ENCODE data around the gene ZNF766.
A peak's percentile ranks its signal among the peaks of the same experiment; 100 is the strongest.
"Not testable (repeated sequence)": the region's sequence is repeated elsewhere in the genome, so short reads cannot be mapped to it uniquely, and the experiment has no call there.

ZNF766 gene

GRCh38 chr19:52269338-52270261, at the start of gene ZNF766:
Gene ZNF766 (plus strand): TSS chr19:52269587. CDS start chr19:52269614, 27 bp downstream.
- DNase-seq: peak; percentile 92 to 97 (median 95)

- DNase-seq: no peak
Measured at GRCh38 chr19:52219611-52220010, 49.8 kb upstream of the ZNF766 start.

DNA sequence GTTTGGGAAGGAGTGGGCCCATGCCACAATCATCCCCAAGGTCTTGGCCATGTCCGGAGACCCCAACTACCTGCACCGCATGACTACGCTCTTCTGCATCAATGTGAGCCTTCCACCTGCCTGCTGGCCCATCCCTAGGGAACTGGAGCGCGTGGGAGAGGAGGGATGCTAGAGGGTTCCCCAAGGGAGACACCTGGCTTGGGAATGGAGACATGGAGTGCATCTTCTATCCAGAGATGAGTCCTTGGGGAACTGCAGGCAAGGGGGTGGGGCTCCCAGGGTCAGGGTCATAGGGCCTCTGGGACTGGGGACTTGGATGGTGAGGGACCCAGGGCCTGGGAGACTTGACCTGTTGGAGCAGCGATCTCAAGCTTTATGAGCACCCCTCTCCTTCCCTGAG, 48.4 kb upstream of the ZNF766 start:
- DNase-seq: no peak

DNA sequence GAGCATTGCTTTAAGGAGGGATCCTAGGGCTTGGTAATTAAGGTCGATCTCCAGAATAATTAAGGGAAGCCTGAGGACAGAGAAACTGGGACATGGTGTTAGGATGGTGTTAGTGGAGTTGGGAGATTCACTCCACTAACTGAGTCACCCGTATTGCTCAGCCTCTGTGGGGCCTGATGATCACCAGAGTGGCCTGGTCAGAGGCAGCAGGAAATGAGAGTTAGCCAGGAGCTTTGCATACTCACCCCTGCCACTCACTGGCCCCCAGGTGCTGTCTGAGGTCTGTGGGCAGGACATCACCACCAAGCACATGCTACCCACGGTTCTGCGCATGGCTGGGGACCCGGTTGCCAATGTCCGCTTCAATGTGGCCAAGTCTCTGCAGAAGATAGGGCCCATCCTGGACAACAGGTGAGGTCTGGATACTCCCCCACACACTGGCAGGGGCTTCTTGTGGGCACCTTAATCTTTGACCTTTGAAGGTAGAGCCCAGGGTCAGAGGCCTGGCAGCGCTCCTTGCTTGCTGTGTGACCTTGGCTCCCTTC, 47.5 kb upstream of the ZNF766 start:
- no peak for DNase-seq

DNA sequence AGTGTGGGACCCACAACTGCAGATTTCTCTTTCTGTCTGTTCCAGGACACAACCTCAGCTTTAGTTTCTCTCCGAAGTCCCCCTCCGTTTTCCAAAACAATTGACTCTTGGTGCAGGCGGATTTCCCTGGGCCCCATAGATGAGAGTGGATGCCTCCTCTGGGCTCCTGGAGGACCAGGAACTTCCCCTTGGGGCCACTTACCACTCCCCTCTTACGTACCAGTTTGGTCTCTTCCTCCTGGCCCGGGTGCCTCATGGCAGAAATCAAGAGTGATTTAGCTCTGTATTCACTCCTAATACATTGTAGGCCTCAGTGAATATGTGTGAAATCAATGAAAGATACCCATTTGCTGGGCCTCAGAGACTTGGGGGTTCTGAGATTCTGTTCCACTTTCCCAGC, 45.2 kb upstream of the ZNF766 start:
- DNase-seq: no peak

DNA sequence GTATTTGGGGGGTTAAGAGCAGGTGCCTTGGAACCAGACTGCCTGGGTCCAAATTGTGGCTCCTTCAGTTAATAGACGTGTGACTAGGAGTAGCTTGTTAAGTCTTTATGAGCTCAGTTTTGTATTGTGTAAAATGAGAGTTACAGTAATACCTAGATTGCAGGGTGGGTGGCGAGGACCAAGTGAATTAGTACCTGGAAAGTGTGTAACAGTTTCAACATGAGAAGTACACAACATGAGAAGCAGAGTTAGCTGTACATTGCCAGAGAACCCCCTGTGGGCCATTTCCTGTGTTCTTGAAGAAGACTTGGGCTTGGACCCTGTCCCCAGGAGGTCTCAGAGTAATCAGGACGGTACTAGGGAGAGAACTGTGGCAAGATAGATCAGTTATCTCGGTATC, 42.7 kb upstream of the ZNF766 start:
- no peak for DNase-seq

- DNase-seq: no peak
Measured at GRCh38 chr19:52227196-52227940, 42.0 kb upstream of the ZNF766 start.

DNA sequence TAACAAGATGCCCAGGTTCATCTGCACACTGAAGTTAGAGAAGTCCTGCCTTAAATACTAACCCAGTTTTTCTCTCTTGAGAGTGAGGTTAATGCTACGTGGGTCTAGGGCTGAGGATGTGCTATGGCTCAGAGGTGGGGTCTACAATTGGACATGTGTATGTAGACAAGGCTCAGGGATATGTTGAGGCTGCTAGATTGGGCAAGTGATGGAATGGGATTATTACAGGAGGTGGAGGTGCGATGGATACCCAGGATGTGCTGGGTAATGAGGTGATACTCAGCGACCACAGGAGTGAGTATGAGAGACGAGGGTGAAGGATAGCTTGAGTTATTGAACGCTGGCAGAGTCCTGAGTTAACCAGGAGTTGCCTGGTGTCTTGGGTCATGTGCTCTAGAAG, 41.4 kb upstream of the ZNF766 start:
- no peak for DNase-seq

GRCh38 chr19:52229524-52229923, 39.9 kb upstream of the ZNF766 start:
- no peak for DNase-seq

- no peak for DNase-seq
Measured at GRCh38 chr19:52230685-52231084, 38.7 kb upstream of the ZNF766 start.

DNA sequence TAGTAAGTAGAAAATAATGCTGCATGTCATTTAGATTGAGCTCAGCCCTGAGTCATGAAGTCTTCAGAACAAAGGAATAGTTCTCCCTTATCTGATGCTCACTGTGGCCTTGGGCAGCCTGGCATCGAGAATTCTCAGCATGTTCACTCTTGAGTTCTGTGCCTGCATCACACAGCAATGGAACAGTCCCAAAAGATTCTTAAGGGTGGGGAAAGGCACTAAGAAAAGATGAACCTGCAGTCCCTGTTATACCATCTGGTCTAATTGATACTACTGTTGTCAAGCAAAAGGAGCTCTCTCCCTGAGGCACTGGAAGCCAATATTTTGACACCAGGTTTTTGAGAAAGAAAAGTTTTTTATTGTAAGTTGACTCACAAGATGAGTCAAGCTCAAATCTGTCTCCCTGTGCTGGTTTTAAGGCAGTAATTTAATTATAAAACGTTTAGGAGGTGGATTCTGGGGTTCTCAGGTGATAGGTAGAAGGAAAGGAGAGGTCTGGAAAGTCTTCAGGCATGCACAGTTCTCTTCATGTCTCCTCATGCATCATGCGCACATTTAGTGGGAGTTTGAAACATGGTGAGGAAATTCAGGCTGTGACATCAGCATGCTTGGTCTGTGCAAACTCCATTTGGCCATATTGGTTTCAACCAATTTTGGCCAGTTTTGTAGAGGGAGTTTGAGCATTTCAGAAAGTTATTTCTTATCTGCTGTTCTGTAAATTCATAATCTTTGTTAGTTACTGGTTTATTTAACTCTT, 38.1 kb upstream of the ZNF766 start:
- no peak for DNase-seq

DNA sequence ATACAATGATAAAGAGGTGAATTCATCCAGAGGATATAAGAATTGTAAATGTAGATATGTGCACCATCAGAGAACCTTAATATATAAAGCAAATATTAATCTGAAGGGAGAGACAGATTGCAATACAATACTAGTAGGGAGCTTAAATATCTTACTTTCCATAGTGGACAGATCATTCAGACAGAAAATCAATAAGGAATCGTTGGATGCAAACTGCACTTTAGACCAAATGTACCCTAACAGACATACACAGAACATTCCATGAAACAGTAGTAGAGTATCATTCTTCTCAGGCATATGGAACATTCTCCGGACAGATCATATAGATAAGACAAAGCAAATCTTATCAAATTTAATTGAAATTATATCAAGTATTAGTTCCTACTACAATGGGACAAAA, 35.0 kb upstream of the ZNF766 start:
- DNase-seq: no peak

GRCh38 chr19:52237197-52237596, 32.2 kb upstream of the ZNF766 start:
- DNase-seq: no peak

DNA sequence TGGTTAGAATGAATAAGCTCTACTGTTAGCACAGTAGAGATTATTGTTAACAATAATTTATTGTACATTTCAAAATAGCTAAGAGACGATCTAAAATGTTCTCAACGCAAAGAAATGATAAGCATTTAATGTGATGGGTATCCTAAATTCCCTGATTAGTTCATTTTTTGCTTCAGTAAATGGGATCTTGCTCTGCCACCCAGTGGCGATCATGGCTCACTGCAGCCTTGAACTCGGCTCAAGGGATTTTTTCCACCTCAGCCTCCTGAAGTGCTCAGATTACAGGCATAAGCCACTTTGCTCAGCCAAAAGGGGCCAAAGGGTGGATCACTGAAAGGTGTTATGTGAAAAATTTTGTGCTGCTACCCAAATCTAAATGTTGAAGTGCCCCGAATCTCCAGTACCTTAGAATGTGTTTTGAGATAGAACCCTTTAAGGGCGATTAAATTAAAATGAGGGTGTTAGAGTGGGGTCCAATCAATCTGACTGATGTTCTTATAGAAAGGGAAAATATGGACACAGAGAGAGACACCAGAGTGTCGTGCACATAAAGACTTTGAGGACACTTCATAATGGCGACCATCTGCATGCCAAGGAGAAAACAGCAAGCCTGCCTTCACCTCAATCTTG, 31.5 kb upstream of the ZNF766 start:
- peak; percentile 20 to 74 (median 69) for DNase-seq

DNA sequence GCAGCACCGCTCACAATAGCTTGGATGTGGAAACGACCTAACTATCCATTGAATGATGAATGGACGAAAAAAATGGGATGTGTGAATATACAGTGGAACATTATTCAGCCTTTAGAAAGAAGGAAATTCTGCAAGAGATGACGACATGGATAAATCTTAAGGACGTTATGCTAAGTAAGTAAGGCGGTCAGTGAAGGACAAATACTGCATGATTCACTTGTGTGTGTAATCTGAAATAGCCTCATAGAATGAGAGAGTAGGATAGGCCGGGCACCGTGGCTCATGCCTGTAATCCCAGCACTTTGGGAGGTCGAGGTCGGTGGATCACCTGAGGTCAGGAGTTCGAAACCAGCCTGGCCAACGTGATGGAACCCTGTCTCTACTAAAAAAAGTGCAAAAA, 25.4 kb upstream of the ZNF766 start:
- no peak for DNase-seq

DNA sequence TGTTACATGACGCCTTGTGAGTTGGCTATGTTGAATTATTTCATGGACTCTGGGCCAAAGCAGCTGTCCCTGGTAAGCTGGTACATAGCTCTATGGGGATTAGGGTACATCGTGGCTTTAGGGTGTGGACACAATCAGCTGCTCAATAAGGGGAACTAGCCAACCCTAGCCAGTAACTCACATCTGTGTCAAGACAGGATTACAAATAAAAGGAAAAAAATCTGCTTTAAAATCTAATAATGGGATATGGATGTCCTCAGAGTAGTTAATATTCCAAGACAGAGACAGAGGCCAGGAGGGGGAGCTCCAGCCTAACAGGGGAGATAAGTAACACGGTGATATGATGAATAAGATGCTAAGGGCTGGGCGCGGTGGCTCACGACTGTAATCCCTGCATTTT, 21.1 kb upstream of the ZNF766 start:
- DNase-seq: peak; percentile 37 to 71 (median 42)

DNA sequence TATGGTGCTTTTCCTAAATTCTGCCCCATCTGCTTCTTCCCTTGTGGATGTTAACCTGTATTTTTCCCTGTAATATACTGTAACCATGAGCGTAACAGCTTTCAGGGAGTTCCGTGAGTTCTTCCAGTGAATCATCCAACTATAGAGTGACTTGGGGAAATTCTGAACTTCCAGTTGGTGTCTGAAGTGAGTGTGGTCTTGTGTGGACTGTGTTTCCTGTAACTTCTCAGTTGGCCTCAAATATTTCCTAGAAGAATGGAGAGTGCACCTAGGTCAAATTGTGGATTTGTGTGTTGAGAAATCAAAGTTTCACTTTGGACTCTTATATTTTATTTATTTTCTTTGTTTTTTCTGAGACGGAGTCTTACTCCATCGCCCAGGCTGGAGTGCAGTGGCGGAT, 11.0 kb upstream of the ZNF766 start:
- DNase-seq: no peak

DNA sequence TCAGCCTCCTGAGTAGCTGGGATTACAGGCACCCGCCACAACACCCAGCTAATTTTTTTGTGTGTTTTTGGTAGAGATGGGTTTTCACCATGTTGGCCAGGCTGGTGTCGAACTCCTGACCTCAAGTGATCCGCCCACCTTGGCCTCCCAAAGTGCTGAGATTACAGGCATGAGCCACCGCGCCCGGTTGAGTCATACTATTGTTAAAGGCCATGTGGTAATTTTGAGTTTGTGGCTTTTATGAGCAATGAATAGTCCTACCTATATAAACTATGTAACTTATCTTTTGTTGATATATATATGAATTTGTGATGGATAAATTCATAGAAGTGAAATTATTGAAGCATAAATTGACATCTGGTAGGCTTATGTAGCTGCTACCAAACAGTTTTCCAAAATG, 3.8 kb upstream of the ZNF766 start:
- DNase-seq: not testable (repeated sequence)

- peak in 1 of 3 experiments; percentile 36 for DNase-seq
Measured at GRCh38 chr19:52270266-52270885, 989 bp downstream of the ZNF766 start.

- no peak for DNase-seq
Measured at GRCh38 chr19:52273301-52273700, 3.9 kb downstream of the ZNF766 start.

GRCh38 chr19:52274191-52274590, 4.8 kb downstream of the ZNF766 start:
- DNase-seq: no peak

GRCh38 chr19:52275988-52276387, 6.6 kb downstream of the ZNF766 start:
- no peak for DNase-seq

All from NCI-H1417 (cell line).